ENCODE data around the gene TBL1X.
"Not testable (repeated sequence)": the region's sequence is repeated elsewhere in the genome, so short reads cannot be mapped to it uniquely, and the experiment has no call there.

TBL1X gene

DNA sequence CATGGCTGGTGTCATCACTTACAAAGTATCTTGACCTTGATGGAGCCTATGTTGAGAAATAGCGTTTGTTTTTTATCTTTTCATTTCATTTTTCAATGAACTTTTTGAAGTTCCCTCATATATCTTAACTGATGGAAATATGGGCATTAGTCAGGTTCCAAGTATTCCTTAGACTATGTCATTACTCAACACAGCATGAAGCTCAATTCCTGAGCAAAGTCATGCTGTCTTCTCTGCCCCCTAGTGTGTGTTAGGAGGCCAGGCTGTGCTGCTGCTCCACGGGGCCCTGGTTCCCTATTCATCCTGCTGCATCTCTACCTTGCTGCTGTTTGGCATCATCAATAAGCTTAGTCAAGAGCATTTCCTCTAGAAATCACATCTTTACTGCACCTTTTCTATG is 259.9 kb downstream of the TBL1X start:
- no peak for DNase-seq

DNA sequence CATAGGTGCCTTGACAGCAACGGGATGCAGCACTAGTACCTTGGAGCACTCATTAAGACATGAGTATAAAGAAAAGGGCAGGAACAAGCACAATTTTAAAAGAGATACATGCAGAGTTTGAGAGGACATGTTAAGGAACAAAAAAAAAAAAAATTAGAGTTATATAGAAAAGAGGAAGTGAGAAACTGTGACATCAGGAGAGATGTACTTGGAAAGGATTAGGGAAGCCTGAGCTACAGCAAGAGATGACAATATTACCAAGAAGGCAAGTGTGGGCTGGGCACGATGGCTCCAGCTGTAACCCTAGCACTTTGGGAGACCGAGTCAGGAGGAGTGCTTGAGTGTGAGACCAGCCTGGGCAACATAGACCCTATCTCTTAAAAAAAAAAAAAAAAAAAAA is 263.4 kb downstream of the TBL1X start:
- no peak for DNase-seq

DNA sequence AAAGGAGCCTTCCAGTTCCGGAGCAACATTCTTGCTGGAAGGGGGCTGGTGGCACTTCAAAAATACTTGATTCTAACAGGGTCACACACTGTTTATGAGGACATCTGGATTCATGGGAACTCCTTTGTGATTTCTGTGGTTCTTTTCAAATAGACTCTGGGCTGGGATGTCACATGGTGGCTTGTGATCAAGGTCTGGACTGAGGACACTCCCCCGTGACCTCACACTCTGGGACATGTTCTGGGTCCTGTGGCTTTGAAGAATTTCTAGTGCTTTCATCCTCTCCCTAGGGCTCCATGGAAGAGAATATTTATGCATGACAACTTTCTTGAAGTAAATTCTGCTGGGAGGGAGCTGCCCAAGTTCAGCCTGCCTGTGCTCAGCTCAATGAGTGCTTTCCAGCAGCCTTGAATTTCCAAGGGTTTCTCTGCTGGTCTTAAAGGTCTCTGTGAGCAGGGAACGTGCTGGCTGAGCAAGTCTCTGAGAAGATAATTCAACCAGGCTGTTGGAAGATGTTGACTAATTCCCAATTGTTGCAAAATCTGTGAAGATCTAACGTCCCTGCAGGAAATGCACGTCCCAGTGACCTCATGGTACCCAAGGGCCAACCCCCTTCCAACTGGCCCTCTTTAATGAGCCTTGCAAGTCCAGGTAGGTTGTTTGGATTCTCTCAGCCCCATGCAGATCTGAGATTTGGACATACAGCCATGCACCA is 264.5 kb downstream of the TBL1X start:
- no peak for DNase-seq

DNA sequence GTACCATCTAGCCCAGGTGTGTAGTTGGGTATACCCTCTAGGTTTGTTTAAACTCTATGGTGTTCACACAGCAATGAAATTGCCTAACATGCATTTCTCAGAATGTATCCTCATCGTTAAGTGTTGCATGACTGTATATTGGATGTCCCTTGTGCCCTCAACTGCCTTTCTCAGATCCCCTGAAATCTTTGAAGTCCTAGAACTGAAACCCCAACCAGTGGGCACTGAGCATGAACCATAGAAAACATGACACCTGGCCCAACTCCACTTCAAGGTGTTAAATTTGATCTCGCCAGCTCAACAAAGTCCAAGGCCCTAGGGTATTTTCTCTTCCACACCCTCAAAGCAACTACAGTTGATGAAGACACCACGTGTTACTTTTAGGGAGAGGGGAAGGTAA is 265.2 kb downstream of the TBL1X start:
- DNase-seq: no peak

DNA sequence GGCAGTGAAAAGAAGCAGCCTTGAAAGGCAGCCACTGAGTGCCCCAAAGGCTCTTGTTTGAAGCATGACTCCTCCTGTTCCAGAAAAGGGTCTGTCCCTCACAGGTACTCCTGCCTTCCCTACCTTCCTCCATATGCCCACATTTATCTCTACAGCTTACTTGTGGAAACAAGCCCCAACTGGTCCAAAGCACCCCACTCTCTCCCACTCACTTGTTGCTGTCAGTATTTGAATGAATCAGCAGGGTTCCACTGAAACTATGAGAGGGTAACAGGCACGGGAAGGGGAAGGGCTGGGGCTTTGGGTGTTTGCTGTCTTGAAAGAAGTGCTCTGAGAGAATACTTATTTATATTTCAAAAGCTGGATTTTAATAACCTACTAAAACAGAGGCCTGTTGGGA is 265.9 kb downstream of the TBL1X start:
- DNase-seq: no peak

DNA sequence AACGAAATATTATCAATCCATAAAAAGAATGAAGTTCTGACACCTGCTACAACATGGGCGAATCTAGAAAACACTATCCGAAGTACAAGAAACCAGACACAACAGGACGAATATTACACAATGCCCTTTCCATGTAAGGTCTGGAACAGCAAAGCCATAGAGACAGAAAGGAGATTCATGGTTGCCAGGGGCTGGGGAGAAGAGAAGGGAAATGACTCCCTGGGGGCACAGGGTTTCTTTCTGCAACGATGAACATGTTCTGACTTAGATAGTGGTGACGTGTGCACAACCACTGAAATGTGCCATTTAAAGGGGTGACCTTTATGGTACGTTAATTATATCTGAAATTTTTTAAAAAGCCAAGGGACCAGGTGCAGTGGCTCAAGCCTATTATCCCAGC is 272.5 kb downstream of the TBL1X start:
- peak; percentile 8 for DNase-seq

DNA sequence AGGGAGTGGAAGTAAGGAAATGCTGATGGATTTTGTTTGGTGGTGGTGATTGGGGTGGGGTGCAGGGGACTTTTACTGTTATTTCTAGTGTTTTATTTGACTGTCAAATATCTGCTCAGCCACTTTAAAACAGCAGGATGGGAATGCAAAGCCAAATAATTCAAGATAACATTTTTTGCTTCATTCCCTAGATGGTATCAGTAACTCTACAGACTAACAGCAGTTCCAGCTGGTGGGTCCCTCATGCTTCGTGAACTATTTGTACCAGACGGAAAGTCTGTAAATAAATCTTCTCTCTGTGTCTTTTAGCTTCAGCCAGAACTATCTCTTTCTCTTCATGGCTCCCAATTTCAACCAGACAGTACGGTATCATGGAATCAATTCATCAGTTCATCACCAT is 273.3 kb downstream of the TBL1X start:
- no peak for DNase-seq

DNA sequence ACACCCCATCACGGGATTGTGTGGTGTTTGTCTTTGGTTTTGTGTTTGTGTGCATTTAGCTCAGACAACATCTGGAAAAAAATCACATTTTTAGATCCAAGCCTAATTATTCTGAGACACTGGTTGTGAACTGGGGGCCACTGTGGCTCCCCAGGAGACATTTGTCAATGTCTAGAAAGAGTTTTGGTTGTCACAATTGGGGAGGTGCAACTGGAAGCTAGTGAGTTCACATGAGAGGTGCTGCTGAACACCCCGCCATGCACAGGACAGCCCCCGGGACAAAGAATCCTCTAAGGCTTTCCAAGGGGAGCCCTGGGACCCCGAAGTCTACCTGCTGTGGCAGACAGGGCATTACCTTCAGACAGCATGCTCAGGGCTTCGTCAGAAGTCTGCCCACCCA is 274.3 kb downstream of the TBL1X start:
- DNase-seq: no peak

DNA sequence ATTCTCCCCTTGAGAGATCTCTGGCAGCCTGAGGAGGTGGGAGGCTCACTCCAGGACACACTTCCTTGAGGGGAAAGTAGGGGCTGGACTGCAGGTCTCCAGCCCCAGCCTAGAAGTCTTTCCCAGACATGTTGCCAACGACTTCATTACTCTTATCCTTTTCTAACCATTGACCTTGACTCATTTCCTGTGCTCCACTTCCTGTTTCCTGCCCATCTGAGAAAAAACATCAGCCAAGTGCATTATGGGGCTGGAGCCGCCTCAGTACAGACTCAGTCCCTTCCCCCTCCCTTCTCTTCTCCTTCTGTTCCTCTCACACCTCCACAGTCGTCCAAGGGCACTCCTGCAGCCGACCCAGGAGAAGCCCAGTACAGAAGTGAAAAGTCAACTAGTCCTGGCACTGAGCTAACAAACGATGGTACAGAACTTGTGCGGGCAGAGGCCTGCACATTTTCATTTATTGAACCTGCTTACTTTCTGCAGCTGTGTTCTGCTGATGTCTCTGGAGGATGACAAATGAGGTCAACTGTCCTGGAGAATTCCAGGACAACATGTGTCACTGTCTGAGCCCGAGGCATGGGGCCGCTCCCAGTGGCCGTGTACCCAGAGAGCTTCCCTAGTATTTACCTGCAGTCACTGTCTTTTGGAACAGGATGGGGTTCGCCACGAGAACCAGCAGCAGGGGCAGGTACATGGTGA is 280.7 kb downstream of the TBL1X start:
- no peak for DNase-seq

DNA sequence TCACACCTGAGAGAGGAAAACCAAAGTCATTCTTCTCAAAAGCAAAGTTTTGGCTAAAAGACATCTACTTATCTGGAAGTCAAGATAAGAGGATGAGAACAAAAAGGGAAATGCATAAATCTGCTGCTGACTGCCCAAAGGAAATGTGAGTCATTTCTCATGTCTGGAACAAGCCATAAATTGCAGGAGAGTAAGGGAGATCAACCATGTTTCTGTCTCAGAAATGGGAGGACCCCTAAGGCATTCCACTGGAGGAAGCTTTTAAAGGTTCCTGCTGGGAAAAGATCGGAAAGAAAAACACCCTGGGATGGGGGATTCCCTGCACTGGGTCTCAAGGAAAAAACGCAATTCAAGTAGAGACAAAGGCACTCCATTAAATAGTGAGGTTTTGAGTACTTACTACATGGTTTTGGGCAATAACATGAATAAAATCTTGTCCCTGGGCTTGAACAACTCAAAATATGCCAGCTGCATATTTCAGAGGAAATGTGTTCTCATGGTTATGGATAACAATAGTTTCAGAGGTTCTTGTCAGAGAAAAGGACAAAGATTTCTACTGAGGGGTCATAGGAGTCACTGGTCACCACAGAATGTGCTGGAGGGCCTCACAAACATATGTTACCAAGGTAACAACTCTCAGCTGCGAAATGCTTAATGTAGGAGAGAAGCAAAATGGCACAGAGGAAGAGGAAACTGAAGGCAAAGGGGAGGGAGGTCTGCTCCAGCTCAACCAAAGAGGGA is 281.5 kb downstream of the TBL1X start:
- DNase-seq: no peak

DNA sequence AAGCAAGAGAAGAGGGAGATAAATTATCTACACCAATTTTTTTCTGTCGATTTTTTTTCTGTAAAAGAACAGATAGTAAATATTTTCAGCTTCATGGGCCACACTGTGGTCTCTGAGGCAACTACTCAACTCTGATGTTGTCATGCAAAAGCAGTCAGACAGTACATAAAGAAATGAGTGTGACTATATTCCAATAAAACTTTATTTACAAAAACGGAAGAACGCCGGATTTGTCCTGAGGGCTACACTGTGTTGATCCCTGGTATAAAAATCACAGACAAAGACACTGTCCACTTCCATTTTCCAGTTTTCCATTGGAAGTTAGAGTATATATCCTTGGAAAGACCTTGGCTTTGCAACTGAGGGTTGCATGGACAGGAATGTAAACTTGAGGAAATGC is 282.8 kb downstream of the TBL1X start:
- DNase-seq: no peak

DNA sequence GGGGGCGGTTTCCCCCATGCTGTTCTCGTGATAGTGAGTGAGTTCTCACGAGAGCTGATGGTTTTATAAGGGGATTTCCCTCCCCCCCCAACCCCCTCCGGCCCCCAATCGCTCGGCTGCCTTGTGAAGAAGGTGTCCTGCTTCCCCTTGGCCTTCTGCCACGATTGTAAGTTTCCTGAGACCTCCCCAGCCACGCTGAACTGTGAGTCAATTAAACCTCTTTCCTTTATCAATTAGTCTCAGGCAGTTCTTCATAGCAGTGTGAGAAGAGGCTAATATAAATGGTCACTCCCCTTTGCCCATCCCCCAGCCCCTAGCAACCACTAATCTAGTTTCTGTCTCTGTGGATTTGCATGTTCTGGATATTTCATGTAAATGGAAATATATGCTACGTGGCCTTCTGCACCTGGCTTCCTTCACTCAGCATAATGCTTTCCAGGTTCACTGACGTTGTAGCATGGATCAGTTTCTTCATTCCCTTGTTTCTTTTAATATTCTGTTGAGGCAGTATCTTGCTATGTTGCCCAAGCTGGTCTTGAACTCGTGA is 284.4 kb downstream of the TBL1X start:
- no peak for DNase-seq

DNA sequence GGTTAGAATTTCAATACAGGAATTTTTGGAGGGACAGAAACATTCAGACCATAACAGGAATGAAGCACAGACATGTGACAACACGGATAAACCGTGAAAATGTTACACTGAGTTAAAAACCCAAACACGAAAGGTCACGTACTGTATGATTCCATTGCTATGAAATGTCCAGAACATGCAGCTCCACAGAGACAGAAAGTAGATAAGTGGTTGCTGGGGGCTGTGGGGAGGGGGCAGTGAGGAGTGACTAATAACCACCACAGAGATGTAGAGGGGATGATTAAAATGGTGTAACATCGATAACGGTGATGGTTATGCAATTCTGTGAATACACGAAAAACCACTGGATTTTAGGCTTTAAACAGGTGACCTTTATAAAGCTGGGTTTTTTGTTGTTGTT is 292.5 kb downstream of the TBL1X start:
- DNase-seq: no peak

DNA sequence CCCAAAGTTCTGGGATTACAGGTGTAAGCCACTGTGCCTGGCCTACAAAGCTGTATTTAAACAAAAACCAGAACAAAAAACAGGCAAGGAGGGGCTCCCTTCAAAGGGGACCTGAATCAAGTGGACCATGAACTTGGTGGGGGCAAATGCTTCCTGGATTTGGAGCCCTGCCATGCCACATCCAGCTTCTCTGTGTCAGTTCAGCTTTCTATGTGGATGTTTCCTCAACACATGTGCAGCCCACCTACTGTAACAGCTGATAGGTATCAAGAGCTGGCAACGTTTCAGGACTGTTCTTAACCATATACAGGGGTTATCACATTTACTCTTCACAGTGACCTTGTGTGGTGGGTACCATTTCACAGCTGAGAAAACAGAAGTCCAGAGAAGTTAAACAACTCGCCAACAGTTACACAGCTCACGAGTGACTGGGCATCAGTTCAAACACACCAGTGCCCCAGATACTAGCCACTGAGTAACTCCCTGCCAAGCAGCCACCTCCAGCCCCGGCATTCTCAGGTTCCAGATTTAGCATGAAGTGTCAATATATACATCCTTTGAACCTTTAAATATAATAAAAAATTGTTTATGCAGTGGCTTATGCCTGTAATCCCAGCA is 293.3 kb downstream of the TBL1X start:
- no peak for DNase-seq

DNA sequence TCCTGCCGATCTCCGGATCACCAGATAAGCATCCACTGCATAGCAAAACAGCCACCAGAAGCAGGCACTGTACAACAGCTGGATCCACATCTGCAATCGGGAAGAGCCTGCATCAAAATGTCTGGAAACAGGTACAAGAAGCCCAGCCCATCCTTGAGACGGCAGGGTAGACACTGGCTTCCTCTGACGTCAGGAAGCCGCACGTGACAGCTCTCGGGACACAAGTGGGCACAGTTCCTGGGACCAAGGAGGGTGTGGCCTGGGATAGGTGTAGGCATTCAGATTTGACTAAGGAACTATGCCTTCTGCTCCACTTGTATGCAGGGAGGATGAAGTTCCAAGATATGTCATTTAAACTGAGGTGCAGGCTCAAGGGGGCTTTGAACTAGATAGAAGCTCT is 294.5 kb downstream of the TBL1X start:
- DNase-seq: peak; percentile 10

DNA sequence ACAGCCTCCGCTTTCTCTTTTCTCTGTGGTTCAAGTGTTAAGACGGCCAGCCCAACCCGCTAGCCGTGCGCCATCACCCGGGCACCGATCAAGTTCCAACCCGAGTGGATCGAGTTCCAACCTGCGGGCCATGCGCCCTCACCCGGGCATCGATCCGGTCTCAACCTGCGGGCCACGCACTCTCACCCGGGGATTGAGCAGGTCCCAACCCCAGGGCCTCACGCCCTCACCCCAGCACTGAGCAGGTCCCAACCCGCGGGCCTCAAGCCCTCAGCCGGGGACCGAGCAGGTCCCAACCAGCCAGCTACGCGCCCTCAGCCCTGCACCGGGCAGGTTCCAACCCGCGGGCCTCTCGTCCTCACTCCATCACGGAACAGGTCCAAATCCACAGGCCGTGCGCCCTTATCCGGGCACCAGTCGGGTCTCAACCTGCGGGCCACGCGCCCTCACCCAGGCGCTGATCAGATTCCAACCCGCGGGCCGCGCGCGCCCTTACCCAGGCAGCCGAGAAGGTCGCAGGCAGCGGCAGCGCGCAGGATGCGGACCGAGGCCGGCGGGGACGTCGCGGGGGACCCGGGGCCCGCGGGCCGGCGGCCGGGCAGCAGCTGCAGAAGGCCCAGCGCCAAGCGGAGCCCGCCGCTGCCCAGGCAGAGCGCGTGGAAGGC is 300.3 kb downstream of the TBL1X start:
- DNase-seq: no peak

DNA sequence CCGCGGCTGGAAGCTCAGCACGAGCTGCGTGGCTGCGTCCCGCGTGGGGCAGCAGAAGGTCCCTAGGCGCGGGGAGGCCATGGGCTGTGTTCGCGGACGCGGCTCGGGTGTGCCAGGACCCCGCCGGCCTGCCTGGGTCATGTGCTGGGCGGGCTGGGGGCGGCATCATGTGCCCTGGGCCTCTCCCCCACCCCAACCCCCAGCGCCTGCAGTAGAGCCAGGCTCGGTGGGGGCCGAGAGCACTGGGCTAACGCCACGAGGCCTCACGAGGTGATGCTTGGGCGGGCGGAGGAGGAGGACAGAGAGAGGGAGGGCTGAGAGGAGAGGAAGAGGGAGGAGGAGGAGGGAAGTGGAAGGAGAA is 300.9 kb downstream of the TBL1X start, which contains the start of gene GPR143:
Gene GPR143, minus strand, starts transcription at position 111 of the 361 bp plus-strand sequence. Its CDS starts 30 bp downstream, at position 81.
- no peak for DNase-seq

DNA sequence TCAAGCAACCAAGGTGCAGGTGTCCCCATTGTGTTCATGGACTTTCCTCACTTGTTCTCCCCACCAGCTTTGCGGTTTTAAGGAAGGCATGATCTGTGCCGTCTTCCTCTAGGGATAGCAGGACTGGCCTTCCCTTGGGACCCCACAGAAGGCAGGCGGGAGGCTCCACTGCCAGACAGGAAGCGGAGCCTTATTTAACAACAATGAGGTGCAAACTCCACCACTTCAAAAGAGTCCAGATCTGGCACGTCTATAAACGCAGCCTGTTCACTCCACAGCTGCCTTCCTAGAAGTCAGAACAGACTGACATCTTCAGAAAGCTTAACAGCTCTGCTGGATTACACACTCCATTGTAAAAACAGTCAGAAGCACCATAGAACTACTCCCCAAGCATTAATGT is 302.5 kb downstream of the TBL1X start:
- peak; percentile 46 for DNase-seq

DNA sequence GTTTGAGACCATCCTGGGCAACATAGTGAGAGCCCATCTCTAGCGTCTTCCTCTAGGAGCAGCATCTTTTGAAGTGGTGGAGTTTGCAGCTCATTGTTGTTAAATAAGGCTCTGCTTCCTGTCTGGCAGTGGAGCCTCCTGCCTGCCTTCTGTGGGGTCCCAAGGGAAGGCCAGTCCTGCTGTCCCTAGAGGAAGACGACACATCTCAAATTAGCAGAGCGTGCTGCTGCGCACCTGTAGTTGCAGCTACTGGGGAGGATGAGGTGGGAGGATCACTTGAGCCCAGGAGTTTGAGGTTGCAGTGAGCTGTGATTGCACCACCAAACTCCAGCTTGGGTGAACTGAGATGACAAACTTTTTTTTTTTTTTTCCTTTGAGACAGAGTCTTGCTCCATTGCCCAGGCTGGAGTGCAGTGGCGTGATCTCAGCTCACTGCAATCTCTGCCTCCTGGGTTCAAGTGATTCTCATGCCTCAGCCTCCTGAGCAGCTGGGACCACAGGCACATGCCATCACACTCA is 303.5 kb downstream of the TBL1X start:
- not testable (repeated sequence) for DNase-seq

DNA sequence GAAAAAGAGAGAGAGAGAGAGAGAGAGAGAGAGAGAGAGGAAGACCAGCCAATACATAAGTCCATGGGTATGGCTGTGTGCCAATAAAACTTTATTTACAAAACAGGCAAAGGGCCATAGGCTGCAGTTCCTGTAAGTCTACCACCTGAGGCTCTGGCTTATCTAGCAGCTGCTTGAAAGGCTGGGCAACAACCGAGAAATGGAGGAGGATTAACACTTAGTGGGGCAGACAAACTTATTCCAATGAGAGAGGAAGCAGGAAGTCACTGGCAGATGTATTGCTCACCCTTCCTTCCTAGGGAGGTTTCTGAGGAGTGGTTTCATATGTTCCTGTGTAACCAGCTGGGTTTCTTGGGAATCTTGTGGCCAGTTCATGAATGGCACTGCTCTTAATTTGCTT is 305.5 kb downstream of the TBL1X start:
- DNase-seq: peak; percentile 2

DNA sequence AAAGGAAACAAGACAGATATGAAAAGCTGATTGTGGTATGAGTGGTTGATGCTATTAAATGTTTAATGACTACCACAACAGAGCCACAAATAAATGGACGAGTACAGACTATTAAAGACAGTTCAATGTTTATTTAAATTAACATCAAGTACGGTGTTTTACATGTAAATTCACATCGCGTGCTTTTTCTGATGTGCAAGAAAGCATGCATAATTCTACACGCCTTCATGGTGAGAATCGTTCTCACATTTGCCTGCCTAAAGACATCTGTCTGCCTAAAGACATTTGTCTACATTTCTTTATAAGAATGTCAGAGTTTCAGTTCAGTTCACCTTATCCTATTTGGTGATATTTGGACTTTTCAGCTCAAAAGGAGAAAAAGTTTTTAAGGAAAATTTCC is 308.1 kb downstream of the TBL1X start:
- no peak for DNase-seq

DNA sequence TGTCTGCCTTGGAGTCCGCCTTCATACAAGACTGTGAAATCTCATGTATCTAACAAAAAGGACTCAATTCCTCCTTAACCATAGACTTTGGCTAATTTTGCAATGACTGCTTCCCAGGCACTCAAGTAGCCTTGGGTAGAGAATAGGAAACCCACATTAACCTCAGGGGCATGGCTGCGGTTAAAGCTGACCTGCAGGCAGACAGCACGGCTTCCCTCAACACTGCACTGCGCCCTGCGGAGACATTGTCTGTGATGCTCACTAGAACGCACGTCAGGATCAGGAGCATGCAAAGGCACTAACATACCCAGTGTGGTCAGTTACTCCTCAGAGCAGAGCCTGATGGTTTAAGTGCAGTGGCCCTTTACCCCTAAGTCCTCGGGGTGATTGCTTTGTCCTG is 311.1 kb downstream of the TBL1X start:
- no peak for DNase-seq

DNA sequence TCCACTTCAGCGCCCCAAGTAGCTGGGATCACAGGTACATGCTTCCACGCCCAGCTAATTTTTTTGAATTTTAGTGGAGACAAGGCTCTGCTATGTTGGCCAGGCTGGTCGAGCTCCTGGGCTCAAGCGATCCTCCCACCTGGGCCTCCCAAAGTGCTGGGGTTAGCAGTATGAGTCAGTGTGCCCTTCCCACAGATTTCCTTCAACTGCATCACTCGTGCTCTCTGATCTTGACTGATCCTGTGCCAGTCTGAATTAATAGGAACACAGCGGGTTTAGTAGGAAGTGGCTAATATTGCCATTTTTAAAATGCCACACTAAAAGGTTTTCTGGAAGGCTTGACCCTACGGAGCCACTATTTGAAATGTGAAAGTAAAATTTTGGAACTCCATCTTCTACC is 317.1 kb downstream of the TBL1X start:
- DNase-seq: no peak

Data from NCI-H69 (cell line).